Vagina (tissue), 2 donors: ENCODE results near the gene RPN2. TPM values are rescaled to one million over a fixed set of nuclear protein-coding genes. Genes with fewer than 3 reads are reported as not detected.

Experiments used
- DNase-seq, 2 donors: peaks; one replicate each; pipeline ENCODE4 v3.0.0-alpha.2; 2017; ENCODE audit errors: extremely low spot score in 2 of 2
- H3K27ac ChIP-seq: fragments of 200-600 bp; sonication (generic); one replicate; pipeline ENCODE4 v1.5.1; 2019
- H3K27me3 ChIP-seq: fragments of 200-600 bp; sonication (generic); one replicate; pipeline ENCODE4 v1.5.1; 2019
- H3K36me3 ChIP-seq, 2 donors: fragments of 200-600 bp; sonication (generic); one replicate each; pipeline ENCODE4 v1.5.1; 2017 to 2019
- H3K4me1 ChIP-seq: fragments of 200-600 bp; sonication (generic); one replicate; pipeline ENCODE4 v1.5.1; 2019
- H3K4me3 ChIP-seq, 2 donors: fragments of 200-600 bp; sonication (generic); 1 replicate in 1 of 2; 2 replicates in 1 of 2; pipeline ENCODE4 v1.5.1; 2016 to 2019
- H3K9me3 ChIP-seq: fragments of 200-600 bp; sonication (generic); one replicate; pipeline ENCODE4 v1.5.1; 2019
- CTCF ChIP-seq, 3 experiments: fragments of 450-650 bp in 2 of 3; fragments of 200-600 bp in 1 of 3; sonication (generic) in 1 of 3; IDR thresholded peaks; one replicate each; pipeline ENCODE4 v1.5.1; 2017 to 2019; ENCODE audit warnings: antibody characterized with exemption in 3 of 3, mild to moderate bottlenecking in 2 of 3, moderate library complexity in 2 of 3
- POLR2A ChIP-seq, 2 donors: fragments of 450-650 bp; IDR thresholded peaks; one replicate each; pipeline ENCODE4 v1.6.1; 2017; ENCODE audit warnings: antibody characterized with exemption in 2 of 2, mild to moderate bottlenecking in 2 of 2, moderate library complexity in 2 of 2
- POLR2AphosphoS5 ChIP-seq, 2 donors: sonication (generic); formaldehyde crosslinking; IDR thresholded peaks; one replicate each; pipeline ENCODE4 v1.9.0; 2017; ENCODE audit warnings: antibody characterized with exemption in 2 of 2, mild to moderate bottlenecking in 2 of 2, low read depth in 1 of 2; ENCODE audit not compliant: insufficient read depth in 1 of 2
- intact Hi-C: fragments of 100-400 bp; cut with DNase I; formaldehyde crosslinking; loops from one replicate; pipeline ENCODE4 v1.15.1; 2023
- total RNA-seq: library from RNA; depleted of rRNA; stranded (reverse); fragments of >200 nt; gene quantifications from one replicate; pipeline ENCODE4 v1.2.3, GENCODE V29; 2016

RPN2 gene
- total RNA-seq, 1 donor from 2014 or later = 103 TPM

- no peaks in the 10 kb centered on the region for H3K36me3 ChIP-seq
Measured at GRCh38 chr20:37262505-37262904, 83.4 kb downstream of the RPN2 start.

GRCh38 chr20:37263686-37264085, 84.6 kb downstream of the RPN2 start:
- Histone ChIP-seq H3K36me3 (no peaks in the 10 kb centered on the region), H3K9me3 (no peaks in the 10 kb centered on the region), H3K27me3 (no peaks in the 10 kb centered on the region), H3K4me1 (no peaks in the 10 kb centered on the region), H3K27ac (no peak overlapping the region), H3K4me3 (no peak overlapping the region)
- no peak for TF ChIP-seq POLR2AphosphoS5 (IDR thresholded peaks at IDR 0.05; ENCODE audit: insufficient read depth in 1 of 2, low read depth in 1 of 2)
- no peak for TF ChIP-seq CTCF (IDR thresholded peaks at IDR 0.05)
- TF ChIP-seq POLR2A (IDR thresholded peaks at IDR 0.05) = no peak
- no peak for DNase-seq
- intact Hi-C loops = no loop called here

More at GRCh38 chr20:37262505-37262904, 83.4 kb downstream of the RPN2 start:
- no peaks in the 10 kb centered on the region for H3K27me3 ChIP-seq
- H3K27ac ChIP-seq = no peak overlapping the region
- H3K4me1 ChIP-seq = no peaks in the 10 kb centered on the region
- DNase-seq = no peak
- no peak overlapping the region for H3K4me3 ChIP-seq
- intact Hi-C loops = no loop called here
- H3K9me3 ChIP-seq = no peaks in the 10 kb centered on the region
- TF ChIP-seq POLR2A (IDR thresholded peaks at IDR 0.05) (no peak), CTCF (IDR thresholded peaks at IDR 0.05) (no peak), POLR2AphosphoS5 (IDR thresholded peaks at IDR 0.05; ENCODE audit: insufficient read depth in 1 of 2, low read depth in 1 of 2) (no peak)

GRCh38 chr20:37265152-37265551, 86.0 kb downstream of the RPN2 start:
- no peak overlapping the region for H3K27ac ChIP-seq
- no peak for DNase-seq
- no peaks in the 10 kb centered on the region for H3K9me3 ChIP-seq
- H3K4me1 ChIP-seq = peaks cover 7% of the 10 kb centered on the region
- no peaks in the 10 kb centered on the region for H3K27me3 ChIP-seq
- intact Hi-C loops = no loop called here
- TF ChIP-seq POLR2A (IDR thresholded peaks at IDR 0.05) (no peak), POLR2AphosphoS5 (IDR thresholded peaks at IDR 0.05; ENCODE audit: insufficient read depth in 1 of 2, low read depth in 1 of 2) (no peak), CTCF (IDR thresholded peaks at IDR 0.05) (no peak)
- H3K4me3 ChIP-seq = no peak overlapping the region
- no peaks in the 10 kb centered on the region for H3K36me3 ChIP-seq

- Histone ChIP-seq H3K4me3 (no peak overlapping the region), H3K27ac (no peak overlapping the region), H3K36me3 (no peaks in the 10 kb centered on the region), H3K4me1 (peaks cover 7% of the 10 kb centered on the region), H3K27me3 (no peaks in the 10 kb centered on the region), H3K9me3 (no peaks in the 10 kb centered on the region)
- intact Hi-C loops = no loop called here
- DNase-seq = no peak
- TF ChIP-seq CTCF (IDR thresholded peaks at IDR 0.05) (no peak), POLR2AphosphoS5 (IDR thresholded peaks at IDR 0.05; ENCODE audit: insufficient read depth in 1 of 2, low read depth in 1 of 2) (no peak), POLR2A (IDR thresholded peaks at IDR 0.05) (no peak)
Measured at GRCh38 chr20:37266940-37267666, 88.0 kb downstream of the RPN2 start.

- Histone ChIP-seq H3K9me3 (no peaks in the 10 kb centered on the region), H3K36me3 (no peaks in the 10 kb centered on the region), H3K27me3 (no peaks in the 10 kb centered on the region), H3K4me1 (peaks cover 7% of the 10 kb centered on the region), H3K4me3 (no peak overlapping the region), H3K27ac (no peak overlapping the region)
- intact Hi-C loops = no loop called here
- DNase-seq = no peak
- TF ChIP-seq POLR2A (IDR thresholded peaks at IDR 0.05) (no peak), POLR2AphosphoS5 (IDR thresholded peaks at IDR 0.05; ENCODE audit: insufficient read depth in 1 of 2, low read depth in 1 of 2) (no peak), CTCF (IDR thresholded peaks at IDR 0.05) (no peak)
Measured at GRCh38 chr20:37267667-37268313, 88.7 kb downstream of the RPN2 start.
